RWPE1 (cell line): ENCODE results near the gene FAM184A.

ENCODE experiments used
- CTCF ChIA-PET: fragments of 350-600 bp; sonication (Branson Sonifier 250); formaldehyde crosslinking; extraction: SDS; loops from one replicate; lab custom pipeline; 2021; lab: Yijun Ruan, JAX
- POLR2A ChIA-PET: fragments of 400-600 bp; formaldehyde crosslinking; extraction: SDS; loops from one replicate; lab custom pipeline; 2020; ENCODE audit warnings: antibody characterized with exemption; ENCODE audit not compliant: low non-redundant PET; lab: Yijun Ruan, JAX
- DNase-seq: peaks from one replicate; pipeline ENCODE4 v3.0.0; 2012; ENCODE audit warnings: low spot score
- H3K27ac ChIP-seq: fragments of 450-650 bp; 2 replicates; pipeline ENCODE4 v1.5.1; 2017
- CTCF ChIP-seq: fragments of 450-650 bp; conservative IDR thresholded peaks from 2 replicates; pipeline ENCODE4 v1.5.1; 2017; ENCODE audit warnings: low read depth, mild to moderate bottlenecking

FAM184A gene

GRCh38 chr6:119052292-119052889 lies 26.1 kb downstream of the FAM184A start:
- ChIA-PET POLR2A (no interaction called here), CTCF (no interaction called here)
- TF ChIP-seq CTCF = no peak
- H3K27ac ChIP-seq = no peak overlapping the region
- DNase-seq = no peak

- POLR2A ChIA-PET = no interaction called here
- no peak overlapping the region for H3K27ac ChIP-seq
- CTCF ChIA-PET = interaction anchor here (0.7 kb wide), 1 partner anchor 65 kb away, joined by 3 read pairs; no protein-coding TSS in a partner anchor
- DNase-seq = no peak
- no peak for TF ChIP-seq CTCF
These were observed 34.2 kb downstream of the FAM184A start for GRCh38 chr6:119044255-119044654.

GRCh38 chr6:119043783-119044182 lies 34.7 kb downstream of the FAM184A start:
- POLR2A ChIA-PET = no interaction called here
- no peak for TF ChIP-seq CTCF
- H3K27ac ChIP-seq = no peak overlapping the region
- DNase-seq = no peak
- CTCF ChIA-PET = interaction anchor here (0.7 kb wide), 1 partner anchor 65 kb away, joined by 3 read pairs; no protein-coding TSS in a partner anchor

- no peak overlapping the region for H3K27ac ChIP-seq
- no peak for DNase-seq
- ChIA-PET POLR2A (no interaction called here), CTCF (no interaction called here)
- TF ChIP-seq CTCF = no peak
These were observed 35.2 kb downstream of the FAM184A start for GRCh38 chr6:119043265-119043664.

GRCh38 chr6:119040636-119041035 lies 37.8 kb downstream of the FAM184A start:
- CTCF ChIA-PET = no interaction called here
- DNase-seq = no peak
- TF ChIP-seq CTCF = no peak
- no peak overlapping the region for H3K27ac ChIP-seq
- POLR2A ChIA-PET = no interaction called here

- H3K27ac ChIP-seq = no peak overlapping the region
- POLR2A ChIA-PET = no interaction called here
- no peak for DNase-seq
- CTCF ChIA-PET = no interaction called here
- TF ChIP-seq CTCF = no peak
These were observed 38.2 kb downstream of the FAM184A start for GRCh38 chr6:119040229-119040628.
